Measurements from ENCODE around the gene OAF.

Gene OAF

DNA sequence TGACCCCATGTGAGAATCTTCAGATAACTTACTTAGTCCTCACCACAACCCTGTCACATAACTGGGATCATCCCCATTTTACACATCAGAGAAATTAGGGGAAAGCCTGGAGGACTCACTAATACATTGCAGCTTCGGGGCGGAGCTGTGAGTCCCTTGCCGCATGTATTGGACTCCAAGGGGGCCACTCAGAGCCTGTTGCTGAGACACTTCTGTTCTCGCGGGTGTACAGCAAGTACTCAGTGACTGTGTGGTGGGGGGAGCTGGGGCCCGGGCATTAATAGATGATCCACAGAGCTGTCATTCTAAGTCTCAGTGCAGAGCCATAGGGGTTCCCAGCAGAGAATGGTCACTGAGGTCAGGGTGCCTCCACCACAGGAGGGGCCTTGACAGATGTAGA, 13.5 kb downstream of the OAF start:
- DNase-seq: no peak

DNA sequence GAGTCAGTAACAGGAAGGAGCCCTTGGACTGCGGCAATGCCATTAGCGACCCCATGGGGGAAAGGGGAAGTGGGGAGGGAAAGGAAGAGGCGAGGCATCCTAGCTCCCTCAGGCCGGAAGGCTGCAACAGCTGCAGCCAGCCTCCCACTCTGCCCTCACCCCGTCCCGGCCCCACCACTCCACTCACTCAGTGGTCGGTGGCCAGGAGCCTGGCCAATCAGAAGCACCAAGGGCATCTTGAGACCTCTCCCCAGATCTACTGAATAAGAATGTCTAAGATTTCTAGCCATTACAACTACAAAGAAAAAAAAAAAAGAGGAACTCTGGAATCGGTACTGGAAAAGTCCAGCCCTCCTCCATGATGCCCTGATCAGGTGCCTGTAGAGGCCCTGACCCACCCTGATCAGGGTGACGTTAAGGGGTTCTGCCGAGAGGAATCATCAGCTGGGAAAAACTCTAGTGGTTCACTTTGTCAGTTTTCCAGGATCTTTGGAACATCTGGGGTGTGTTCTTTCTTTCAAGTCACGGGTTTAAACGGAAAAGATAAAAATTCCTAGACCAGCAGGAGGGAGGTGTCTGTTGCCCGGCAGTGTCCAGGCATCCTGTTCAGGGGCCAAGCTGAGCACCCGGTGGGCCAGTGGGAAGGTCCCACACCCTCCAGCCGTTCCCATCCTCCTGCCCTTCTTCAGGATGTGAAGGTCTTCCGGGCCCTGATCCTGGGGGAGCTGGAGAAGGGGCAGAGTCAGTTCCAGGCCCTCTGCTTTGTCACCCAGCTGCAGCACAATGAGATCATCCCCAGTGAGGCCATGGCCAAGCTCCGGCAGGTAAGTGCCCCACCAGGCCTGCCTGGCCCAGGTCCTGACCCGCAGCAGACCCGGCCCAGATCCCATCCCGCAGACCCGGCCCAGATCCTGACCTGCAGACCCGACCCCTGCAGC, 14.4 kb downstream of the OAF start:
- no peak for DNase-seq

DNA sequence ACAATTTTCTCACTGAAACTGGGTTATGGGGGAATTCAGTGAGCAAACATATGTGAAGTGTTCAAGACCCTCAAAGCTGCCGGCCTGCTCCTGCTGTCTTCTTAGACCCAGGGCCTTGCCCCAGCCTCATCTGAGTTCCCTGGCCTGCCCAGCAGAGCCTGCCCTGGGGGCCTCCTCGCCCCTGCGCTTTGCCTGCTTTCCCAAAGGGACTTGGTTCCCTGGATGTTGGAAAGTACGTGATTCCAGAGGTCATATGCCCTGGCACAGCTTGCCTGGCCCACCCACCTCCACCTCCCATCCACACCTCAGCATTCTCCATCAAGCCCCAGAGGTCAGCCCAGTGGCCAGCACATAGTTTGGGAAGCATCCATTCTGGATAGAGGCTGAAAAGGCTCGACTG, 15.4 kb downstream of the OAF start:
- DNase-seq: no peak

DNA sequence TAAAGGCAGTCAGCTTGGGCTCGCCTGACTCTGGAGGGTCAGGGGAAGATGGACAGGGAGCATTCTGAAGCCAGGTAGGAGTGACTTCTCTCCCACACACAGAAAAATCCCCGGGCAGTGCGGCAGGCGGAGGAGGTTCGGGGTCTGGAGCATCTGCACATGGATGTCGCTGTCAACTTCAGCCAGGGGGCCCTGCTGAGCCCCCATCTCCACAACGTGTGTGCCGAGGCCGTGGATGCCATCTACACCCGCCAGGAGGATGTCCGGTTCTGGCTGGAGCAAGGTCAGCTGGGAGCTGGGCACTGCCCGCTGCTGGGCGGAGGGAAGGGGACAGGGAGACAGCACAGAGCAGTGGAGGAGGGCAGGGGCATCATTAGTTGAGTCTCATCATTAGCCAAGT, 15.9 kb downstream of the OAF start:
- no peak for DNase-seq

DNA sequence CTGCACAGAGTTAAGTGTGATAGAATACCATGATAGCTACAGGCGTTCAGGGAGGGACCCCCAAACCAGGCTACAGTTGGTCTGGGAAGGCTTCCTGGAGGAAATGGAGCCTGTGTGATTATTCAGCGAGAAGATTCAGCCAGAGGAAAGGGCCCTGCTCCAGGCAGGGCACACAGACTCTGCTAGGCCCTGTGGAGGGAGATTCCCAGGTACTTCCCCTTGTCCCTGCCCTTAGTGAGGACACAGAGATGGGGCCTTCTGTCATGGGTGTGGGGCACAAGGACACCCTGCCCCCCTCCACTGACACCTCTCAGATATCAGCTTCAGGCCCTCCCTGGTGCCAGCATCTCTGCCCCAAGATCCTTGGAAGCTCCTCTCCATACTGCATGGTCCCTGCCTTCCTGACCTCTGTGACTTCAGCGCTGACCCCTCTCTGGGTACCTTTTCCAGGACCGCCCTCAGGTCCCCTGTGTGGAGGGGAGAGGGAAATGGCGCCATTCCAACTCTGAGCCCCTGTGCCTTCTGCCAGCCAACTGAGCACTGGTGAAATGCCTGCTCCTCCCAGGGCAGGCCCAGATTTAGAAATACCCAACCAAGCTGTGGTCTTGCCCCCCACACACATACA, 16.5 kb downstream of the OAF start:
- no peak for DNase-seq

DNA sequence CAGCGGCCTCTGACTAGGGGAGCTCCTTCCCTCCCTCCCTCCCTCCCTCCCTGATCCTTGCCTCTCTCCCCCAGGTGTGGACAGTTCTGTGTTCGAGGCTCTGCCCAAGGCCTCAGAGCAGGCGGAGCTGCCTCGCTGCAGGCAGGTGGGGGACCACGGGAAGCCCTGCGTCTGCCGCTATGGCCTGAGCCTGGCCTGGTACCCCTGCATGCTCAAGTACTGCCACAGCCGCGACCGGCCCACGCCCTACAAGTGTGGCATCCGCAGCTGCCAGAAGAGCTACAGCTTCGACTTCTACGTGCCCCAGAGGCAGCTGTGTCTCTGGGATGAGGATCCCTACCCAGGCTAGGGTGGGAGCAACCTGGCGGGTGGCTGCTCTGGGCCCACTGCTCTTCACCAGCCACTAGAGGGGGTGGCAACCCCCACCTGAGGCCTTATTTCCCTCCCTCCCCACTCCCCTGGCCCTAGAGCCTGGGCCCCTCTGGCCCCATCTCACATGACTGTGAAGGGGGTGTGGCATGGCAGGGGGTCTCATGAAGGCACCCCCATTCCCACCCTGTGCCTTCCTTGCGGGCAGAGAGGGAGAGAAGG, 18.1 kb downstream of the OAF start:
- DNase-seq: no peak

DNA sequence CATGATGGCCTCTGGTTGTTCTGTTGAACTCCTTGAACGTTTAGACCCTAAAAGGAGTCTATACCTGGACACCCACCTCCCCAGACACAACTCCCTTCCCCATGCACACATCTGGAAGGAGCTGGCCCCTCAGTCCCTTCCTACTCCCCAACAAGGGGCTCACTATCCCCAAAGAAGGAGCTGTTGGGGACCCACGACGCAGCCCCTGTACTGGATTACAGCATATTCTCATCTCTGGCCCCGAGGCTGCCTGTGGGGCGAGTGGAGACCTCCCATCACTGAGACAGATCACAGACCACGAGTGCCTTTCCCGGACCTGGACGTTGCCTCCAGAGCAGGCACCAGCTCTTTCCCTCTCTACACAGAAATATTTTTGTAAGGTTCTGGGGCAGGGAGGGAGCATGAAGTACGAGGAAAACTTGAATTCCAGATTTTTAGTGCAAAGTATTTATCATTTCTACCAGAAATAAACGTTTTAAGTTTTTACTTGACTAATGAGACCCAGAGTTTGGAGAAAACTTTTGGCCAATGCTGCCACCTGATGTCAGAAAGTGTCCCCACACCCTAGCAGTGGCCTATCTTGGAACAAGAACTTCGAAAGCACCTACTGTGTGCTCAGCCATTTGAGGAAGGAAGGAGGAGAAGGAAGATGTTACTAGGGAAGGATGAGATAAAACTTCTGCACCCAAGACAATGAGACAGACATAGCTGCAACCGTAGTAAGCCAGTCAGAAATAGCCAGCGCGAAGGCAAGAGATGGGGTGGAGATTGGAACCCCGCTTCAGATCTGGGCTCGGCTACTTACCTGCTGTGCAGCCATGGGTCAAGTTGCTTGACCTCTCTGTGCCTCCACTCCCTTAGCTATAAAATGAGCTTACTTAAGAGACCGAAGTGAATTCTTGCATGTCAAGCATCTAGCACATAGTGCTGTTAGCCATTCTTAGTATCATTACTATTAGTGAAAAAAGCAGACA, 18.9 kb downstream of the OAF start:
- DNase-seq: no peak

DNA sequence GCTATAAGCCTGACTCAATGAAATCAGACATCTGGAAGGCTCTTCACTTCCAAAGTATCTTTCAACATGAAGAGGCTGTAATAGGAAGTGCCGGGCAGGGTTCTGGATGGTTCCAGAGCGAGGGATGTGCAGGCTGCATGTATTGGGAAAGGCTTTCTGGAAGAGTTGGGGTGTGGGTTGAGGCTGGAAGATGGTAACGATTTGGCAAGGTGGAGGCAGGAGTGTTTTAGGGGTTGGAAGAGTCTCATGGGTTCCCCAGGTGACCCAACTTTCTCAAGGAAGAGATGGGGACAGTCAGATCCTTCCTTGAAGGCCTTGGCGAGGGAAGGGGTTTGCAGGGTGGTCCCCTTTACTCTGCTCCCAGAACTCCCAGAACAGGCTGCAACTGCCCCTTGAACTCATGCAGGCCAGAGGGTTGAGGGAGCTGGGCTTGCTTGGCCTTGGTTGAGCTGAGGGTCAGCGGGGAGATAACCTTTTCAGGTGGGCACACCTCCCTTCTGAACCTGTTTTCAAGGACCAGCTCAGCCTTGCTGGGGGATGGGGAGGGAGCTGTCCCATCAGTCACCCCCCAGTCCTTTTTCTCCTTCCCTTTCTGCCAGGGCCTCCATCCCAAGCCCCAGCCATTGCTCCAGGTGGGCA, 19.7 kb downstream of the OAF start:
- DNase-seq: no peak

DNA sequence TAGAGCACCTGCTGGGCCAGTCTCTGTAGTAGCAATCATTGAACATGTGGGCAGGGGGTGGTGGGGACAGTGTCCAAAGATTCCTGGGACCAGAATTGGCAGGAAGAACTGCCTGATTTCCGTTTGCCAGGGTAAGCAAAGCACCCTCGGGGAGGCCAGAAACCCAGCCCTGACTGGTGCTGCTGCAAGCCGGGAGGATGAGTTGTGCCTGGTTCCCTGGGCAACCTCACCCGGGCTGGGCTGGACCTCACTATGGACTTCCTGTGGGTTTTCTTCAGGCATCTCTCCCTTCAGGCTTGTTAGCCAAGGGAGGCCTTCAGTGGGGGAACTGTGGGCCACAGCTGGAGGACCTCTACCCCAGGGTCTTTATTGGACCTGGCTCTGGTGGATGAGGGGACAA, 21.1 kb downstream of the OAF start:
- no peak for DNase-seq

DNA sequence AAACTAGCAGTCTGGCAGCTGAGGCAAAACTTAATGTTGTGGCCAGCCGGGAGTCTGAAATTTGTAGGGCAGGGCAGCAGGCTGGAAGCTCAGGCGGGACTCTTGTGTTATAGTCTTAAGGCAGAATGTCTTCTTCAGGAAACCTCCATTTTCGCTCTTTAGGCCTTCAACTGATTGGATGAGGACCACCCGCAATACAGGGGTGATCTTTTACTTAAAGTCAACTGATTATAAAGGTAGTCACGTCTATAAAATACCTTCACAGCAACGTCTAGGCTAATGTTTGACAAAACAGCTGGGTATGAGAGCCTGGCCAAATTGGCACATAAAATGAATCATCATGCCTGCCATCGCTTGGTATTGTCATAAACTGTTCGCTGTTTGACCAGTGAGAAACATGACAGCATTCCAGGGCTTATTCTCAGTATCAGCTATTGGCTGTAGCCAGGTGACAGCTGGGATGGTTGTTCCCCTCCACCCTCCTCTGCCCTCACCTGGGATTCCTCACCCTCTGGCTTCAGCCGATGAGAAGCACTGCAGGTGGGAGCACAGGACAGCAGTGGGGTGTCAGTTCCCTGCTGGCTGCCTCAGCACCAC, 22.5 kb downstream of the OAF start:
- no peak for DNase-seq

DNA sequence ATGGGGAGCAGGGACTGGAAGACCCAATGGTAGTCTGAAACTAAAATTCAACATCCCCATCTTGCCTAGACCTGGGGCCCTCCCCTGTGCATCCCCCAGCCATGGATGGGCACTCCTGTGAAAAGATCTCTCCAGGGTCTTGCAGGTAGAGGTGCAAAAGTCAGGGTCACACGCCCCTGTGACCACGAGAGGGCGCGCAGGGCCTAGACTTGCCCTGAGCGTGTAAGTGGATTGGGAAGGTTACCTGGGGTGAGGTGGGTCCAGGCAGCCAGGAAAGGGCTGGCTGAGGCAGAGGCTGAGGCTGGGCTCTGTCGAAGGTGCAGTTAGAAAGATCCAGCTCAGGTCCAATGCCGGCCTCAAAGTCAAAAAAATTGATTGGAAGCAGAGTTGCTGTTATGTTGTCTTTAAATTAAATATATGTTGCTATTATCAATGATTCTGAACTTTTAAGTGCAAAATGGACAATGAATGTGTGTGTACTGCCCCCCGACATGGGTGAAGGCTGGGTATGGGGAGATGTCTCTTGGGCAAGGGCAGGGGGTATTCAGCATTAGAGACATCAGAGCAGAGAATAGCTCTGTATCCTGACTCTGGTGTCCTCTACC, 24.3 kb downstream of the OAF start:
- peak; percentile 22 for DNase-seq

DNA sequence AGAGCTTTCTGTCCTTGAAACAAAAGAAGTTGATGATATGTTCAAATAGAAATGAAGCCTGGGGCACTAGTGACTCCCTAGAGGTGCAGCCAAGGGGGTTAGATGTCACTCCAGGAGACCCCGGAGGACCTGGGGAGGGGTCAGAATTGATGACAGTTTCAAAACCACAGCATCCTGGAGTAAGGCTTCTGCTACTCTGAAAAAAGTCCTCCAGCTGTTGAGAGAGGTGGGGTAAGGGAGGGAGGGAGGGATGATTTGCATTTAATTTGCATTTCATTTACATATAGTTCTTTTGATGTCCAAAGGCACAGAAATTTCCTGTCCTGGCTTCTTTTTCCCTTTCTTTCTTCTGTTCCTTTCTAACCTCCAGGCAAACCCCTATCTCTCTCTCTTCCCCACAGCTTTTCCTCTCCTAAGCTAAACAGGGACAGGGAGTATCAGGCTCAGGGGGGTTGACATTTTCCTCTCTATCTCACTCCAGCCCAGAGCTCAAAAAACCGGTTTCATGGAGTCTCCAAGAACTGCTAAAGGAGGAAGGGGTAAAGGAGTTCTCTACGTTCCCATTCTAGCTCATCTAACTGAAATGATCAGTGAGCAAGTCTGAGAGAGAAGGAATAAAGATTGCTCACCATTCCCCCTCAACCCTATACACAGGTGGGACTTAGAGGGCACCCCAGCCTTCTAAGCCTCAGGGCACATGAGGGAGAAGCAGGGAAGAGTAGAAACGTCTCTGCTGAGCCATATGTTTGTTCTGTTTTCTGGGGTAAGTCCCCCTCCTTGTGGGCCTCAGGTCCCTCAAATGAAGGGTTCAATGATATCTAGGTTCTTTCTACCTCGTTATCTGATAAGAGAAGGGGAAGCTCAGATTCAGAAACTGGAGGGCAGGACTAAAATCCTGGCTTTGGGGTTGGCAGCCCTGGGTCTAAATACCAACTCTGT, 25.6 kb downstream of the OAF start:
- no peak for DNase-seq

DNA sequence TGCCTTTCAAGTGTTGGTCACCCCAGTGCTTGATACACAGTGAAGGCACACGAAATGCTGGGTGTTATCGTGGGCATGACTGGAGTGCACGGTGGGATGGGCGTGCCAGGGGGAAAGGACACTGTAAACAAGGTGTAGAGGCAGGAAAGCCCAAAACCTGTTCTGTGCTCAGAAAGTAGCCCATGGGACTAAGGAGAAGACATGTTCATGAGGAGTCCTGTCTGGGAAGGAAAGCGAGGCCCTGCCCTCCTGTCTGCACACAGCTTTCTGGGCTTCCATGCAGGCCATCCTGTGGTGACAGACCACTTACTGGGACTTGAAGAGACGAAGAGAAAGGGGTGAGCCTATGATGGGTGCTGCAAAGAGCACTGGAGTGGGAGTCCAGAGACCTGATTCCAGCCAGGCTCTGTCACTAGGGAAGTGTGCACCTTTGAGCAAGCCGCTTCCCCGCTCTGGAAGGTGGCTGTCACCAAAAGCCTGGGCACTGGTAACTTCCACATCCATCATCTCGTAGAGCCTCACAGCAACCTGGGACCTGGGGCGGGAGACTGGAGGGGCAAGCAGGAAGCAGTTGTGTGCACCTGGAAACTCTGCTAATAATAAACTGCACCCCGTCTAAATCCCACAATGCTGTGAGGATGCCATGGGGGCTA, 28.3 kb downstream of the OAF start:
- DNase-seq: no peak

DNA sequence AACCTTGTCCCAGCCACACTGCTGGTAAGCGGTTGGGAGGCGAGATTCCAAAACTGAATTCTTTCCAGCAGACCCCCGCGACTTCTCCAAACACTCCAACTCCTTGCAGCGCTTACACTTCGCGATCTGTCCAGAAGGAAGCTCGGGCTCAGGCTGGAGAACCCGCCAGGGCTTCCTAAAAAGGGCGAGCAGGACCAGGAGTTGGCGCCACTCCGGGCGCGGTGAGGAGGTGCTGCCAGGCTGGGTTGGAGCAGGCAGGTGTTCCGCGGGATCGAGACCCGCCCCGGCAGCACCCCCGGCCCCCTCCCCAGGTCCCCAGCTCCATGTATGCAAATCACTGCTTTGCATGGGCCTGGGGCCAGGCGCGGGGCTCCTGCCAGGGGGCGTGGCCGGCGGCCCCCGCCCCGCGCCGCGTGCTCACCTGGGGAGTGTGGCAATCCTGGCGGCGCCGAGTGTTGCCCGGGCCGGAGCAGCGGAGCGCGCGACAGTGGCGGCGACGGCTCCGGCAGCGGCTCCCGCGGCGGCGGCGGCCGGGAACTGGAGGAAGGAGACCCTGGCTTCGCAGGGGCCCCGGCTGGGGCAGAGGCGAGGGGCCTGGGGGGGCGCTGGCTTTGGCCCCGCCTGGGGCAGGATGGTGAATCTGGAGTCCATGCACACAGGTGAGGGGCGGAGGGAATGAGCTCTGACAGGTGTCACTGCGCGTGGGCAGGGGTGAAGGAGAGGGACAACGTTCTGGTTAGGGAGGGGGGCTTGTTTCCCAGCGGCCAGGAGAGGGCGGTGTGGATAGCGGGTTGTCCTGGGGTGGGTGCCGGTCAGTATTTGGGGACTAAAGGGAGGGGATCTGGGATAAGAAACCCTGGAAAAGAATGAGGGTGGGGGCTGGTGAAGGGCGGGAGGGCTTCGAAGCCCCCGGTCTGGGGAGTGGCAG, 29.1 kb downstream of the OAF start, which contains the start of gene POU2F3:
Gene POU2F3 (plus strand): TSS at position 428 of the 928 bp plus-strand sequence. CDS start 204 bp downstream, at position 632.
- DNase-seq: no peak

DNA sequence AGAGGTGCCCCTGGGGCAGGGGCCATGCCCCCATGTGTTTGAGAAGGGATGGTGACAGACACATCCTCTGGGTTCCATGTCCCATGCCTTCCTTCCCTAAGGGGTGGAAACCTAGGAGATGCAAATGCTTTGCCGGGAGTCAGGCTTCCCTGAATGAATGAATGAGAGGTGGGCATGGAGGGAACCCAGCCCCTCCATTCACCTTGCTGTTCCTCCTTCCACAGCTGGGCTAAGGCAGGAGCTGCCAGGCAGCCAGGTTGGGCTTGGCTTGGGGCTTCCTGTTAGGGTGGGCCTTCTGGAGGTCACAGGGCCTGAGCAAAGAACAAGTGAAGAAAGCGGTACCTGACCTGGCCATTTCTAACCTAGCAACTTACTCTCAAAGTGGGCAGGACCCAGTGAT, 30.0 kb downstream of the OAF start:
- no peak for DNase-seq

DNA sequence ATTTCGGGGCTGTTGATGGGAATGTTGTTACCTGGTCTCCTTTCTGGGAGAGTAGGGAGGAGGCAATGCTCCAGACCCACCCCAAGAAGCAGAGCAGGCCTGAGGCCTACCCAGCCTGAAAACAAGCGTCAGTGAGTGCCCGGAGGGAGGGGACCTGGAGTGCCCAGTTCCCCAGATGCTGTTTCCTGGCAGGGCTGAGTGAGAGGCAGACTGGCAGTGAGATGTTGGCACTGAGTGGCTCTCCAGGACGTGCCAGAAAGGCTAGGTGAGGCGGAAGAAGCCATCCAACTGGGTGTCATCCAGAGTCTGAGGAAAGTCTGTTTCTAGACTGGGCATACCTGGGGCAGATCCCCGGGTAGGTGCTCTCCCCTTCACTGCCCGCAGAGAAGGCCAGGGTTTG, 30.4 kb downstream of the OAF start:
- no peak for DNase-seq

DNA sequence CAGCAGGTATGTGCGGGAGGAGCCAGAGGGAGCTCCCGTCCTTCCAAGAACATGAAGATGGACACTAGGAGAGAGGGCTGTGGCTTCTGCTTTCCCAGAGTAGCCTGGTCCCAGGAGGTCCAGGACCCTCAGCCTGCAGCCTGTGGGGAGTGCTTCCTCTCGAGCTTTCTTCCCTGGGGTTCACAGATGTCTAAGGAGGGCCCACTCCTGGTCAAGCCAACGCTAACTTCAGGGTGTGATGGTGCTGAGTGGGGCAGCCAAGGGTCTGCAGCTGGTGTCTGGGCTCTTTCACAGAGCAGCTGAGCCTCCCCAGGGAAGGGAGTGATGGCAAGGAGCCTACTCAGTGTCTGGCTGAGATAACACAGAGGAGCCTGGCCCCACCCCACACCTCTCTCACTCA, 32.4 kb downstream of the OAF start:
- DNase-seq: no peak
